DOHH2 (cell line): ENCODE data around the gene FOXN3.

Source experiments
- H3F3A ChIP-seq: fragments of 200-600 bp; sonication (generic), shearing (Covaris generic); 2 replicates; pipeline ENCODE4 v1.6.0; 2016; ENCODE audit warnings: antibody characterized with exemption, mild to moderate bottlenecking; ENCODE audit not compliant: control insufficient read depth, insufficient read depth
- H3K27ac ChIP-seq: fragments of 200-600 bp; sonication (generic); 2 replicates; pipeline ENCODE4 v1.5.1; 2014; ENCODE audit warnings: low read depth, mild to moderate bottlenecking, low read length, moderate library complexity
- H3K27me3 ChIP-seq: fragments of 200-600 bp; sonication (generic); 2 replicates; pipeline ENCODE4 v1.6.1; 2014; ENCODE audit warnings: mild to moderate bottlenecking, low read length, mixed read lengths; ENCODE audit not compliant: control insufficient read depth
- H3K36me3 ChIP-seq: fragments of 200-600 bp; sonication (generic); 2 replicates; pipeline ENCODE4 v1.6.1; 2014; ENCODE audit warnings: mild to moderate bottlenecking, low read length, moderate library complexity, mixed read lengths; ENCODE audit not compliant: control insufficient read depth
- H3K4me1 ChIP-seq: fragments of 200-600 bp; sonication (generic); 2 replicates; pipeline ENCODE4 v1.6.1; 2014; ENCODE audit warnings: mild to moderate bottlenecking, low read length, mixed read lengths; ENCODE audit not compliant: control insufficient read depth
- H3K4me2 ChIP-seq: fragments of 200-600 bp; sonication (generic); 2 replicates; pipeline ENCODE4 v1.6.0; 2014; ENCODE audit warnings: mild to moderate bottlenecking, low read length, moderate library complexity
- H3K4me3 ChIP-seq: fragments of 200-600 bp; sonication (generic); 2 replicates; pipeline ENCODE4 v1.5.1; 2014; ENCODE audit warnings: mild to moderate bottlenecking, low read length, mixed read lengths
- H3K79me2 ChIP-seq: fragments of 200-600 bp; sonication (generic); 2 replicates; pipeline ENCODE4 v1.6.1; 2014; ENCODE audit warnings: mild to moderate bottlenecking, low read length, mixed read lengths; ENCODE audit not compliant: control insufficient read depth
- H3K9me2 ChIP-seq: fragments of 200-600 bp; sonication (generic); replicated peaks from 2 replicates; pipeline ENCODE4 v1.6.1; 2014; ENCODE audit warnings: mild to moderate bottlenecking, low read length, mixed read lengths; ENCODE audit not compliant: control insufficient read depth
- H3K9me3 ChIP-seq: fragments of 200-600 bp; sonication (generic); 2 replicates; pipeline ENCODE4 v1.6.1; 2014; ENCODE audit warnings: antibody characterized with exemption, low read length, mixed read lengths; ENCODE audit not compliant: control insufficient read depth, insufficient read depth
- H4K20me1 ChIP-seq: fragments of 200-600 bp; sonication (generic); 2 replicates; pipeline ENCODE4 v1.6.0; 2014; ENCODE audit warnings: low read depth, mild to moderate bottlenecking, antibody characterized with exemption, low read length, moderate library complexity; ENCODE audit not compliant: control insufficient read depth, insufficient read depth
- CTCF ChIP-seq: fragments of 200-600 bp; sonication (generic); IDR thresholded peaks from one replicate; pipeline ENCODE4 v1.5.1; 2014; ENCODE audit warnings: antibody characterized with exemption, mild to moderate bottlenecking, low read depth, low read length; ENCODE audit not compliant: poor library complexity, severe bottlenecking
- EZH2phosphoT487 ChIP-seq: fragments of 200-600 bp; sonication (generic); IDR thresholded peaks from 2 replicates; pipeline ENCODE4 v1.6.1; 2017; ENCODE audit warnings: borderline replicate concordance, mild to moderate bottlenecking, antibody characterized with exemption, low read length, moderate library complexity, mixed read lengths

Gene FOXN3

DNA sequence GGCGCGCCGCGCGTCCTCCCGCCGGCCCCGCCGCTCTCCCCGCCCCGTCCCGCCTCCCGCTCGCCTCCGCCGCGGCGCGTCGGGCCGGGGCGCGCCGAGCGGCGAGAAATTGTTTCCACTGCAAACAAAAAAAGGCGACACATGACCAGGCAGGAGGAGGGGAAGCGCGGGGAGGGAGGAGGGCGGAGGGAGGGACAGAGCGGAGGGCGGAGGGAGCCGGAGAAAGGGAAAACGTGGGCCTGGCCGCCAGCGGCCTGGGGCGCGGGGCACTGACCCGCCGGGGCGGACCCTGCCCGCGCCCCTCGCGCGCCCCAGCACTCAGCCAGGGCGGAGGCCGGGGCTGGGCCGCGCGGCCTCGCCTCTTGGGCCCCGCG, at the start of gene FOXN3:
Gene FOXN3, minus strand, starts transcription at position 143 of the 374 bp plus-strand sequence. CDS start 4,757 bp downstream, outside the sequence.
- Histone ChIP-seq H3K79me2 (peaks cover 32% of the 10 kb centered on the region), H3K9me2 (no peaks in the 10 kb centered on the region), H3K27ac (peak within 1 kb of the TSS; percentile 54), H3K4me1 (peaks cover 25% of the 10 kb centered on the region), H3K9me3 (no peaks in the 10 kb centered on the region), H3K4me3 (peak within 1 kb of the TSS; percentile 89), H4K20me1 (no peaks in the 10 kb centered on the region), H3K4me2 (peak within 1 kb of the TSS; percentile 94), H3K27me3 (peaks cover 6% of the 10 kb centered on the region), H3F3A (no peaks in the 10 kb centered on the region; the same call in 1 of the 2 replicates), H3K36me3 (peaks cover 5% of the 10 kb centered on the region; the same call in 1 of the 2 replicates)
- TF ChIP-seq CTCF: no peak
- no peak for TF ChIP-seq EZH2phosphoT487

- TF ChIP-seq EZH2phosphoT487 (no peak), CTCF (no peak)
- Histone ChIP-seq H3K9me2 (no peaks in the 10 kb centered on the region), H3K79me2 (no peaks in the 10 kb centered on the region), H3K4me3 (no peak overlapping the region), H3K36me3 (no peaks in the 10 kb centered on the region), H3F3A (peaks cover 2% of the 10 kb centered on the region), H3K4me1 (peaks cover 34% of the 10 kb centered on the region), H3K9me3 (no peaks in the 10 kb centered on the region), H3K4me2 (no peak overlapping the region), H3K27ac (no peak overlapping the region), H4K20me1 (no peaks in the 10 kb centered on the region), H3K27me3 (no peaks in the 10 kb centered on the region)
These were observed 49.5 kb upstream of the FOXN3 start for GRCh38 chr14:89466484-89466883.

- Histone ChIP-seq H3K9me3 (no peaks in the 10 kb centered on the region), H3K36me3 (no peaks in the 10 kb centered on the region), H3K4me2 (no peak overlapping the region), H3K4me1 (peaks cover 31% of the 10 kb centered on the region), H3K79me2 (no peaks in the 10 kb centered on the region), H3K4me3 (no peak overlapping the region), H3K27me3 (no peaks in the 10 kb centered on the region), H4K20me1 (no peaks in the 10 kb centered on the region), H3F3A (peaks cover 5% of the 10 kb centered on the region), H3K9me2 (no peaks in the 10 kb centered on the region), H3K27ac (no peak overlapping the region)
- TF ChIP-seq EZH2phosphoT487 (no peak), CTCF (no peak)
These were observed 48.8 kb upstream of the FOXN3 start for GRCh38 chr14:89465876-89466275.
